Caco-2 (cell line): Measurements from ENCODE around the gene SDR42E1. TPM values are rescaled to one million over a fixed set of nuclear protein-coding genes. Genes with fewer than 3 reads are reported as not detected.

Source experiments
- BruUV-seq: library from RNA; stranded (reverse); fragments of 400-500 nt; replicated peaks from 2 replicates; lab custom pipeline; 2021; lab: Mats Ljungman, UMichigan
- CTCF ChIA-PET: fragments of 300-600 bp; sonication (Branson Sonifier 250); formaldehyde crosslinking; loops from one replicate; lab custom pipeline; 2022; ENCODE audit warnings: antibody characterized with exemption; lab: Charles Lee
- POLR2A ChIA-PET: fragments of 300-600 bp; sonication (Branson Sonifier 250); formaldehyde crosslinking; loops from one replicate; lab custom pipeline; 2022; ENCODE audit warnings: antibody characterized with exemption; lab: Charles Lee
- DNase-seq, 2 experiments: peaks; one replicate each; pipeline versions ENCODE4 v3.0.0 to v3.0.0-alpha.2; 2020 to 2022
- H3K27me3 ChIP-seq: replicated peaks from 2 replicates; pipeline ENCODE4 v1.6.0; 2011; ENCODE audit warnings: low read length; ENCODE audit not compliant: control insufficient read depth, insufficient read depth
- H3K36me3 ChIP-seq: 2 replicates; pipeline ENCODE4 v1.5.1; 2011; ENCODE audit warnings: low read length; ENCODE audit not compliant: control insufficient read depth, insufficient read depth
- H3K4me1 ChIP-seq: fragments of 250-450 bp; sonication (Bioruptor Pico); 2 replicates; pipeline ENCODE4 v1.5.1; 2020; ENCODE audit warnings: mild to moderate bottlenecking
- H3K4me3 ChIP-seq: 2 replicates; pipeline ENCODE4 v1.5.1; 2011; ENCODE audit warnings: low read depth, mild to moderate bottlenecking, control low read depth, low read length
- H3K9me3 ChIP-seq: fragments of 250-450 bp; sonication (Bioruptor Pico); 2 replicates; pipeline ENCODE4 v1.5.1; 2020; ENCODE audit warnings: mild to moderate bottlenecking, moderate library complexity
- H3K27ac Mint-ChIP-seq: one replicate; pipeline ENCODE4 v1.8.0; 2022; ENCODE audit warnings: mixed read lengths; ENCODE audit not compliant: unreplicated experiment
- H3K27me3 Mint-ChIP-seq: one replicate; pipeline ENCODE4 v1.8.0; 2022; ENCODE audit warnings: mixed read lengths; ENCODE audit not compliant: insufficient read depth, unreplicated experiment
- H3K36me3 Mint-ChIP-seq: one replicate; pipeline ENCODE4 v1.8.0; 2022; ENCODE audit warnings: mild to moderate bottlenecking, mixed read lengths; ENCODE audit not compliant: insufficient read depth, unreplicated experiment
- H3K4me1 Mint-ChIP-seq: one replicate; pipeline ENCODE4 v1.8.0; 2022; ENCODE audit warnings: low read depth, mixed read lengths; ENCODE audit not compliant: unreplicated experiment
- H3K4me3 Mint-ChIP-seq: one replicate; pipeline ENCODE4 v1.8.0; 2022; ENCODE audit warnings: mild to moderate bottlenecking, moderate library complexity, mixed read lengths; ENCODE audit not compliant: unreplicated experiment
- H3K9me3 Mint-ChIP-seq: one replicate; pipeline ENCODE4 v1.8.0; 2022; ENCODE audit warnings: mixed read lengths; ENCODE audit not compliant: unreplicated experiment
- CTCF ChIP-seq, 2 experiments: fragments of 200-600 bp in 1 of 2; IDR thresholded peaks; 1 replicate in 1 of 2; 2 replicates in 1 of 2; pipeline versions ENCODE4 v1.5.1 to v1.8.0; 2011 to 2022; ENCODE audit warnings: antibody characterized with exemption in 1 of 2, control low read depth in 1 of 2, inconsistent platforms in 1 of 2, low read depth in 1 of 2, low read length in 1 of 2, mild to moderate bottlenecking in 1 of 2, moderate library complexity in 1 of 2; ENCODE audit not compliant: insufficient read depth in 1 of 2, severe bottlenecking in 1 of 2, unreplicated experiment in 1 of 2
- intact Hi-C: fragments of 100-400 bp; cut with micrococcal nuclease; formaldehyde crosslinking; loops from one replicate; pipeline ENCODE4 v1.10.0; 2022; ENCODE audit not compliant: unreplicated experiment
- total RNA-seq: library from RNA; stranded (reverse); gene quantifications from 2 replicates; pipeline ENCODE4 v1.2.3, GENCODE V29; 2022

Gene SDR42E1
- total RNA-seq, 1 experiment from 2014 or later: 5.3 TPM

- CTCF ChIA-PET: no interaction called here
- POLR2A ChIA-PET: no interaction called here
- no TSS peak for BruUV-seq
- no peak overlapping the region for H3K27ac Mint-ChIP-seq
- no peak overlapping the region for H3K4me3 Mint-ChIP-seq
- H3K27me3 Mint-ChIP-seq: no peaks in the 10 kb centered on the region
- TF ChIP-seq CTCF (IDR thresholded peaks at IDR 0.05; ENCODE audit: insufficient read depth in 1 of 2, low read depth in 1 of 2, low read length in 1 of 2, severe bottlenecking in 1 of 2, unreplicated experiment in 1 of 2): no peak
- DNase-seq: no peak
- peaks cover 48% of the 10 kb centered on the region for H3K4me1 Mint-ChIP-seq
- no peaks in the 10 kb centered on the region for H3K9me3 Mint-ChIP-seq
- peaks cover 1% of the 10 kb centered on the region; the same call in 1 of the 2 replicates for H3K36me3 ChIP-seq
- no peak overlapping the region for H3K4me3 ChIP-seq
- no peaks in the 10 kb centered on the region for H3K36me3 Mint-ChIP-seq
- no peaks in the 10 kb centered on the region for H3K9me3 ChIP-seq
- H3K27me3 ChIP-seq: no peaks in the 10 kb centered on the region
- intact Hi-C loops: no loop called here
- H3K4me1 ChIP-seq: peaks cover 44% of the 10 kb centered on the region
Observed at GRCh38 chr16:82045465-82045864, 34.2 kb upstream of the SDR42E1 start.

- ChIA-PET POLR2A (interaction anchor here (1.0 kb wide), 1 partner anchor 15 kb away, joined by 4 read pairs; no protein-coding TSS in a partner anchor), CTCF (no interaction called here)
- Histone ChIP-seq H3K9me3 (no peaks in the 10 kb centered on the region), H3K36me3 (peaks cover 1% of the 10 kb centered on the region; the same call in 1 of the 2 replicates), H3K4me3 (no peak overlapping the region), H3K27me3 (no peaks in the 10 kb centered on the region), H3K4me1 (peaks cover 35% of the 10 kb centered on the region)
- no TSS peak for BruUV-seq
- Mint-ChIP-seq H3K36me3 (no peaks in the 10 kb centered on the region), H3K4me1 (peaks cover 39% of the 10 kb centered on the region), H3K9me3 (no peaks in the 10 kb centered on the region), H3K27me3 (no peaks in the 10 kb centered on the region), H3K4me3 (no peak overlapping the region), H3K27ac (peak overlapping the region; percentile 55)
- DNase-seq: peak; percentile 38 to 56
- intact Hi-C loops: no loop called here
- TF ChIP-seq CTCF (IDR thresholded peaks at IDR 0.05; ENCODE audit: insufficient read depth in 1 of 2, low read depth in 1 of 2, low read length in 1 of 2, severe bottlenecking in 1 of 2, unreplicated experiment in 1 of 2): no peak
Observed at GRCh38 chr16:82044585-82044911, 33.3 kb upstream of the SDR42E1 start.

- Mint-ChIP-seq H3K36me3 (no peaks in the 10 kb centered on the region), H3K9me3 (no peaks in the 10 kb centered on the region), H3K4me1 (peaks cover 39% of the 10 kb centered on the region), H3K4me3 (no peak overlapping the region), H3K27me3 (no peaks in the 10 kb centered on the region), H3K27ac (peak overlapping the region; percentile 55)
- no peaks in the 10 kb centered on the region for H3K9me3 ChIP-seq
- peaks cover 1% of the 10 kb centered on the region; the same call in 1 of the 2 replicates for H3K36me3 ChIP-seq
- TF ChIP-seq CTCF (IDR thresholded peaks at IDR 0.05; ENCODE audit: insufficient read depth in 1 of 2, low read depth in 1 of 2, low read length in 1 of 2, severe bottlenecking in 1 of 2, unreplicated experiment in 1 of 2): no peak
- CTCF ChIA-PET: interaction anchor here (1.5 kb wide), 1 partner anchor 12 kb away, joined by 3 read pairs; no protein-coding TSS in a partner anchor
- intact Hi-C loops: no loop called here
- BruUV-seq: no TSS peak
- POLR2A ChIA-PET: interaction anchor here (1.0 kb wide), 1 partner anchor 16 kb away, joined by 4 read pairs; no protein-coding TSS in a partner anchor
- peaks cover 29% of the 10 kb centered on the region for H3K4me1 ChIP-seq
- no peak overlapping the region for H3K4me3 ChIP-seq
- H3K27me3 ChIP-seq: no peaks in the 10 kb centered on the region
- DNase-seq: no peak
Observed at GRCh38 chr16:82043680-82044584, 32.7 kb upstream of the SDR42E1 start.
